Esophagus mucosa (tissue), 1 donor: ENCODE measurements around the gene CDKN2AIPNL. TPM values are rescaled to one million over a fixed set of nuclear protein-coding genes. Genes with fewer than 3 reads are reported as not detected.
A peak's percentile ranks its signal among the peaks of the same experiment; 100 is the strongest.

Experiments
- ATAC-seq: fragments of 200-7000 bp; cut with Tn5 transposase; one replicate; pipeline ENCODE4 v1.9.1; 2020
- total RNA-seq: library from RNA; stranded (reverse); gene quantifications from one replicate; pipeline ENCODE4 v1.2.4, GENCODE V29; 2023
- donor health status: DM: yes; HTN: yes; CAD: no.

The CDKN2AIPNL gene, protein sequence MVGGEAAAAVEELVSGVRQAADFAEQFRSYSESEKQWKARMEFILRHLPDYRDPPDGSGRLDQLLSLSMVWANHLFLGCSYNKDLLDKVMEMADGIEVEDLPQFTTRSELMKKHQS
- 19.4 TPM for total RNA-seq

DNA sequence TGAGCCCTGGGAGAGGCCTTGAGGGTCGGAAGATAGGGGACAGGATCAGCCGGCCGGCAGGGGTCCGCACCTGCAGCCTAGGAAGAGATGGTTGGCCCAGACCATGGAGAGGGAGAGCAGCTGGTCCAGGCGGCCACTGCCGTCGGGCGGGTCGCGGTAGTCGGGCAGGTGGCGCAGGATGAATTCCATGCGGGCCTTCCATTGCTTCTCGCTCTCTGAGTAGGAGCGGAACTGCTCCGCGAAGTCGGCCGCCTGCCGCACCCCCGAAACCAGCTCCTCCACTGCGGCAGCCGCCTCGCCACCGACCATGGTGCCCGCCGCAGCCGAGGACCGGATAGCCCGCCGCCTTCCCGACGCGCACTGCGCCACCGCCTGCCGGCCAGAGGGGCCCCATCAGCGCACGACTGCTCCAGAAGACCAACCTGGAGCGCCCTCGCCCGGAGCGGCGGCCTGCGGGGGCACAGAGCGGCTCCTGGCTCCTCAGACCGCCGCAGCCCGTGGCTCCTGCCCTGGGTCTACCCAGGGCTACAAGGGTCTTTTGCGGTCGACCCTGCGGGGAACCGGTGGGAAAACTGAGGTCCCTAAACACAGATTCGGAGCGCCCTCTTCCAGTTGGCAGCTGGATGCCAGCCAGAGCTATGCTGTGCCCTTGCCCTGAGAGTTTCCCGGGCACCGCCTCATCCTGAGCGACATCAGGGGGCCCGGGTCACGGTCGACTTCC is at the start of gene CDKN2AIPNL:
CDKN2AIPNL (minus strand) TSS at position 336 of the 721 bp plus-strand sequence; CDS start at position 309, 27 bp downstream.
- ATAC-seq = peak; percentile 97

DNA sequence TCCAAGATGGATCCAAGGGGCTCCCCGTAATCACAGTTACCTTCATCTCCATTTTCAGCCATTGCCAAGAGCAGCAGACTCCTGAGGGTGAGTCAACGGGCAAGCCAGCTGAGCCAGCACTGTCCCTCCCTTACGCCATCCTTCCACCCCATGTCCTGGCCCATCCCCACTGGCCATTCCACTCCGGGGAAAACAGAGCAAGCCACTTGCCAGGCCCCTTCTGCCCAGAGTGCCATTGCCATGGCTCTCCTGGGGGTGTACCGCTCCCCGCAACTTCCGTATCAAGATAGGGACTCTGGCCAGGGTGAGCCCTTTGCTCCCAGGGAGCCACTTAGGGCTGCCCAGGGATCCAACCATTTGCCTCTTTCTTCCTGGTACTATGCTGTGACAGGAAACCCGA is 48.9 kb upstream of the CDKN2AIPNL start:
- ATAC-seq = peak; percentile 60

DNA sequence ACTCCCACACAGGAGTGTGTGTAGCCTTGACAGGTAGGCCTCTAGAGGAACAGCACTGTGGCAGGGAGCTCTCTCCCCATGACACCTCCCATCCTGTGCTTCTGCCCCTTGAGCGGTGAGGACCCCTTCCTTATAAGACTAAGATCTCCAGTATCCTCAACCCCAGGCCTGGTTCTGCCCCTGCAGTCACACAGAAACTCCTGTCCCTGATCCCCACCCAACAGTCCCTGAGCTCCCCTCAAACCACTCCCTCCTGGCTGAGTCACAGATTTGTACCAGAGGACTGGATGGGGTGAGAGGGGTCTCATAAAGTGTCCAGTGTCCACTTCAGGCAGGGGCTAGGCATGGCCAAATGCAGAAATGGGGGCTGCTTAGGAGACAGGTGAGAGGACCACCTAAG is 47.8 kb upstream of the CDKN2AIPNL start:
- ATAC-seq = no peak

DNA sequence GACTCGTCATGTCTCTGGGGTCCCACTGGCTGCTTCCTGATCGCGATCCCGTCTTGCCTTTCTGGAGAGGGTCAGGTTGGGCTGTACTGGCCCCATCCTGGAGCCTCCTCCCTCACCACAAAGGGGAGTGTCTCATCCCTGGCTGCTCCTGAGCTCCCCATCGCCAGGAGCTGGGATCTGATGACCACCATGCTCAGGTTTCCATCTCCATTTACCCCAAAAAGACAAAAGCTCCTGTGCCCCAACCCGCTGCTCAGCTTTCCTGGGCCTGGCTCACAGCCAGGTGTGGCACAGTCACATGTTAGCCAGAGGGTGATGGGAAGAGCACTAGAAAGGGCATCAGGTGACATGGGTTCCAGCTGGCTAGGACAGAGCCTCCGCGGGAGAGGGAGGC is 47.3 kb upstream of the CDKN2AIPNL start:
- no peak for ATAC-seq

DNA sequence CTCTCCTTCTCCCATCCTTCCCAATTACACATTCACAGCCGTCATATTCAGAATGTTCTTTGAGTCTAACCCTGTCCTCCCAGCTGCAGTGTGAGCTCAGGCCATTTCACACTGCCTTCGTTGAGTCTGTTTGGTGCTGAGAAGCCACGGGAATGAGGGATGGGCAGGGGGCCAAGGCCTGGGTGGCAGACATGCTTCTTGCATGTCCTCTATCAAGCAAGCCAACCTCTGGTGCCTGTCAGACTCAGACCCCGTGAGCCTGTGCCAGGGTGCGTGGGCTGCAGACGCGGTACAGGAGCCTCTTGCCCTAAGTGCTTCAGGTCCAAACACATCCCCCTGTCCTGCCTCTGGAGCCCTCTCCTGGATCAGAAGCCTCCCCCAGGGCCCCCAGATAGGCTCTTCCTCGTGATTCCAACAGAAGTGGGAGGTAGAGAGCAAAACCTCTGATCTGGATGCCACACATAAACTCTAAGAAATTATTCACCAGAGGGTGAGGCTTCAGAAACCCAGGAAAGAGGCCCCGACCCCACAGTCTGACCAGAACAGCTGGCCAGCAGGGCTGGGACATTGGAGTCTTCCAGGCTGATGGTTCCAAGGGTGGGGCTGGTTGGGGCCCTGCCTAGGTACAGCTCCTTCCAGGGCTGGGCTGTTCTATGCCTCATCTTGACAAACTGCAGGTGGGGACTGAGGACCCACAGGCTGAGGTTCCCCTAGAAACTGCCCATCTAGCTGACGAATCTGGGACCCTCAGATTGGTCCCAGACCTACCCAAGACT is 46.7 kb upstream of the CDKN2AIPNL start:
- no peak for ATAC-seq

DNA sequence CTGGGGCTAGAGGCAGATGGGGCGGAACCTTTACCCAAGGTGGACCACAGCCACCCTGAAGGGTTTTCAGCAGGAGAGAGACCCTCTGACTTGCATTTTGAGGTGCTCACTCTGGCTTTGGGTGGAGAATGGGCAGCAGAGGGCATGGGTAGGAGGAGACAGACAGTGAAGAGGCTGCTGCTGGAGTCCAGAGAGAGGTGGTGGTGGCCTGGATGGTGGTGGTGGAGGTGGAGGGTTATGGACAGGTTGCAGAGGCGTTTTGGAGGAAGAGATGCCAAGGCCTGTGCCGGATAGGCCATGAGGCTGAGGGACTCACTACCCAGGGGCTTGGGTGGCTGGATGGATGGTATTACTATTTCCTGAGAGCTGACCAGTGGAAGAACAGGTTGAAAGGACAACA is 46.1 kb upstream of the CDKN2AIPNL start:
- no peak for ATAC-seq

DNA sequence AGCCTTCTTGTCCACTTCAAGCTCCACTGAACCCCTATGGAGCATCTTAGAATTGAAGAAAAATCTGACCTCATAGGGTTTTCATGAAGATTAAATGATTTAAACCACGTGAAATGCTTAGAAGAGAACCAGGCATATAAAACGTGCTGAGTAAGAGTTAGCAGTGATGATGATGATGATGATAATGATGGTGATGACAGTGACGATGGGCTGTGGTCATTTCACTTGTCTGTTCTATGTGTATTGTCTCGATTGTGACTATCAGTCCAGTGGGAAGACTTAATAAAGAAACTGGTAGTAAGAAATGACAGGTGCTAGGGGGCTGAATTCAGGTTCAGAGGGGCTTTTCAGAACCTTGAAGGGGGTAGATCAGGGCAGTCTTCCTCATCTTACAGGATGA is 45.1 kb upstream of the CDKN2AIPNL start:
- no peak for ATAC-seq

DNA sequence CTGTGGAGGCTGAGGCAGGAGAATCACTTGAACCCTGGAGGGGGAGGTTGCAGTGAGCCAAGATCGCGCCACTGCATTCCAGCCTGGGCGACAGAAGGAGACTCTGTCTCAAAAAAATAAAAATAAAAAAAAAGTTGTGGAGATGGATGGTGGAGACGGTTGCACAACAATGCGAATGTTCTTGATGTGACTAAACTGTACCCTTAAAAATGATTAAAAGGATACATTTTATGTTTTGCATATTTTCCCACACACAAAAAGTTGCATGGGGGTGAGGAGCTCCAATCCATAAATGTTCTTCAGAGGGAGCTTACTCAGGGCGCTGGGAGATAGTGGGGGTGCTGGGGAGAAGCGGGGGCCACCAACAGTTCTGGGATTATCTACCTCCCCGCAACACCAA is 43.8 kb upstream of the CDKN2AIPNL start:
- no peak for ATAC-seq

DNA sequence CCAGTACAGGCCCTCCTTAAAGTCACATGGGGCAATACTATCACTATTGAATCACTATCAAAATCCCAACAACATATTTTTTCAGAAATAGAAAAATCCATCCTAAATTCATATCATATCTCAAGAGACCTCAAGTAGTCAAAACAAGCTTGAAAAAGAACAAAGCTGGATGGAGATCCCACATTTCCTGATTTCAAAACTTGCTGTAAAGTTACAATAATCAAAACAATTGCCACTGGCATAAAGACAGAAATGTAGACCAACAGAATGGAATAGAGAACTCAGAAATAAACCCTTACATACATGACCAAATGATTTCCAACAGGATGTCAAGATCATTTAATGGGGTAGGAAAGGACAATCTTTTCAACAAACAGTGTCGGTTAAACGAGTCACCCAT is 41.3 kb upstream of the CDKN2AIPNL start:
- no peak for ATAC-seq

DNA sequence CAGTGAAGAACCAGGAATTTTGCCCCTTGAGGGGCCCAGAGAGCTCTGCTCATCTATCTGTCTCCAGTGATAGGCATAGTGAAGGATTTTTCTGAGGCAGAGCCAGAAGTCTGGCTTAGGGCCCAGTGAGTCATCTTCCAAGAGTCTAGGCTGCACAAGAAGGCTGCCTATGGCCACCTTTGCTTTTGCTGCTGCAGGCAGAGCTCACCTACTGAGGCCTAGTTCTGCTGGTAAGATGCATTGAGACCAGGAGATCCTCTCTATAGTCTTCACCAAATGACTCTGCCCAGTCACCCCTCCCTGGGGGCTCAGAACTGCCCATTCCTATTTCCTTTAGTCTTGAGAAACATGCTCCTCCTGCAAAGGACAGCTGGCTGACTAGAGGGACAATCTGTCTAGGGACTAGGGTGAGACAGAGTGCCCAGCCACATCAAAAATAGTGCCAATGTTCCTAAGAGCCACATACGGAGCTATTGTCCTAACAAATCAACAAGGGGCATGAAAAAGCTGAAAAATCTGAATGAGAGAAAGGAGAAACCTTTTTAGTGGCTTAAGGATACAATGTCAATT is 40.3 kb upstream of the CDKN2AIPNL start:
- peak; percentile 84 for ATAC-seq

DNA sequence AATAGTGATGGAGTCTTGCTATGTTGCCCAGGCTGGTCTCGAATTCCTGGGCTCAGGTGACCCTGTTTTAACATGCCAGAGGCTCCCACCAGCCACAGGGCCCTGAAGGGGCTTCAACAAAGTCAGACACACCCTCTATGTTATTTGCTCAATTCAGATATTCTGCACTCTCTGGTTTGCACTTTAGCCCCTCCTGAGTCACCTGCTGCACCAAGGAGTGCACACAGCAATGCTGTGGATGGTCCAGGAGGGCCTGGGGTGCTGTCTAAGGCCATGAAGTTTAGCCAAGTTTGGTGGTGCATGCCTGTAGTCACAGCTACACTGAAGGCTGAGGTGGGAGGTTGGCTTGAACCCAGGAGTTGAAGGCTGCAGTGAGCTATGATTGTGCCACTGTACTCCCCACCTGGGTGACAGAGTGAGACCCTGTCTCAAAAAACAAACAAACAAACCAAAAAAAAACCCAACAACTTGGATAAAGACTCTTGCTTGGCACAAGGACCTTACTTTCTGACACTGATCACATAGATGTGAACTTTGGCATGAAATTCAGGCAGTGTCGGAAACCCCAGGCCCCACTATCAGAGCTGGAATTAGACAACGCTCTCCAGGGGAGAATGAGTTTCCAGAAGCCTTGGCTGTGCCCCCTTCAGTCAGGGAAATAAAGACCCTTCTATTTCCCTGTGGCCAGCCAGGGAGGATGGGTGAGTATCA is 39.7 kb upstream of the CDKN2AIPNL start:
- no peak for ATAC-seq

DNA sequence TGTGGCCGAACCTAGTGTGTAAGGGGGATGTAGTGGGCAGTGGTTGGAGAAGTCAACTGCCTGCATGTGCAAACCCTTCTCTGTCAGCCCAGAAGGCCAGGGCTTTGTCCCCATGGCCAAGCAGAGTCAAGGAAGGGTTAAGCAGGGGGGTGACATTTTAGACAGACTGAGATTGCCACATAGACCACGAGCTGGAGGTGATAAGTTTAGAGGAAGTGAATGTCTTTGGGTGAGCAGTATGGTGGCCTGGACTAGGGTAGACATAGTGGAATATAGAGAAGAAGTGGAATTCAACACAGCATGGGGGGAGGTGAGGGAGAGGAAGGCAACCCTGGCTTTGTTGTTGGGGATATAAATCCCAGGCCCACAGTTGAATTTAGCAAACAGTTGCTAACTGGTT is 38.7 kb upstream of the CDKN2AIPNL start:
- ATAC-seq = no peak

DNA sequence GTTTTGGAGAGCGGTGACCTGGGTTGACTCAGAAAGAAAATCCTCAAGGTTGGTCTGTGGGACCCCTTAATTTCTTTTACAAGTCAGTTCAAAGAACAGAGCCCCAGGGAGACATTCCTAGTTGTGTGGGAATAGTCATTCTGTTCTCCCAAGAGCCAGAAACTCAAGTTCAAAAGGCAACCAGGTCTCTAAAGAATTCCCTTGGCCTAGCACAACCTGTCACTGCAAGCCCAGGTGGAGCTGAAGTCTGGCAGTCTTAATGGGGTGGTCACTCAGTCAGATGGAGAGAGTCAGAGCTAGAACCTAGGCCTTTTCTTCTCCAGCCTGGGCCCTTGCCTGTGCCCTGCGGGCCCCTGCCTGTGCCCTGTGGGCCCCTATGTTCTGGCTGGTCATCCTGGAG is 37.5 kb upstream of the CDKN2AIPNL start:
- no peak for ATAC-seq

DNA sequence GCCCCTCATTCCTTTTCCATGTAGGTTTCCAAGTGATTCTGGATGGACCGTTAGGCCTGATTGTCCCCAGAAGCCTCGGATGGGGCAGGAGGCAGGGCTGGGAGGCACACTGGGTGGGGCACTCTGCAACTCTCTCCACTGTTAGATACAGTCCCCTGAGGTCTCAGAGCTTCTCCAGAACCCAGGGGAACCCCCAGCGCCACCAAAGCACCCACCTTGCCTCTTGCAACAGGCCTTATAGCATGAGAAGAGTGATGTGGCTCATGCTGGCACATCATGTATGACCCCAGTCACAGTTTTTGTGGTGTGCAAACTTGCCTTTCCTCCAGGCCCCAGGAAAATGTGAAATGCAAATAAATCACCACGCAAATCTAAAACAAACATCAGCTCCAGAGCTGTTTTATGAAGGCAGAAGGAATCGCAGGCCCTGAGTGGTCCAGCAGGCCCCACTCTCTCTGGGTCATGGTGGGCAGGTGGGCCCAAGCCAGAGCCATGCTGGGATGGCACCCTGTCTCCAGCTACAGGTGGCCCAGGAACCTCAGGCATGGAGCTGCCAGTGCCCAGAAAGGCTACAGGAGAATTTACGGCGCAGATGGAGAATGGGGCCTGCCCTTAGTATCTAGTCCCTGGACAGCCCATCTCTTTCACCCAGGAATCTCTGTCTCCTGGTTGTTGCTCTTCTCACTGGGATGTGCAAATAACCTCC is 36.3 kb upstream of the CDKN2AIPNL start:
- no peak for ATAC-seq

DNA sequence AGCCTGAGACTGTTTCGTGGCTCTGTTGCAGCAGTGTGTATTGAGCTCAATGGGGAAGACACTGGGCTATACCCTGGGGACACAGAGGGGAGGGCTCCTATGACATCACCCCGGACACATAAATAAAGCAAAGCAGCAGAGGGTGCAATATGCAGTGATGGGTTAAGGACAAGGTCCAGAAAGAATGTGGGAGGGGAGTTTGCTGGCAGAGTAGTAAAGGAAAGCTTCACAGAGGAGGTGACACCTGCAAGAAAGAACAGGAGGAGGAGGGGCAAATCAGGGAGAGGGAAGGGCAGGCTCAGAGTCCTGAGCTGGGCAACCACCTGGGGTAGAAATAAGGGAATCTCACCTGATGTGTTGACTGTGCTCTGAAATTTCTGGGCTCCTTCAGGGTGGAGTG is 35.3 kb upstream of the CDKN2AIPNL start:
- no peak for ATAC-seq

DNA sequence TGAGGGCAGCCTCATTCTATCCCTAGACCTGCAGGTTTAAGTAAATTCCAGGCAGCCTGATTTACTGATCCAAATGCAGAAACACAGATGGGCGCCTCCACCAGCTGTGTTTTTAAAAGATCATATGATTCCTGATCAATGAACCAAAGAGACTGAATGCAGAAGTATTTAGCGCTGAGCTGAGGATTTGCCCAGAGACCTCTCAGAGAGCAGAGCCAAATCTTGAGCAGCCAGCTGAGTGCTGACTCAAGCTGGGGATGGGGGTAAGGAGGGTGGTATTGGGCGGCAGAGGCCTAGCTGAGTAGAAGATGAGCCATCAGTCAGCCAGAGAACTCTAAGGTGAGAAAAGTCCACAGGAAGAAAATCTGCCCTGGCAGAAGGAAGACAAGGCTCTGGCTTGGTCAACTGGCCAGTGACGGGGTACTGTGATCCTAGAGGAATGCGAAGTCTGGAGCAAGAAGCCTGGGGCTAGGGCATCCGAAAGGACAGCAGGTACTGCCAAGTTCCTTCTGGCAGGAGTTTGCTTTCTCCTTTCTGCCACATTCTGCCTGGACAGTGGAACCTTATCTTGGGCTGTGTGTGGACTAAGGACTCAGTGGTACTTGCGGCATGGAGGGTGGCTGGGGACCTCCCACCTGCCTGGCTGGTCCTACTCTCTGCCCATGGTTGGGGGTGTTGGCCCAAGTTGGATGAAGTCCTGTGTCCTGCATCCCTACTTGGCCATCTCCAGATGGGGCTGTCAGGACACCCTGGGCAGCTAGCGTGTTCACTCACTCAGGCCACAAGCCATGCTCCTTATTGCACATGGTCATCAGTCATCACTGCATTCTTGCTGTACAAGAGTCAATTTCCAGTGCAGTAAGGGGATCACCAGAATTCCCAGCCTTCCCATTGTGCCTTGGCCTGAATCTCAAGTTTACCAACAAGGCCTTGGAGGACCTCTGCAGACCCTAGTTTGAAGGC is 34.5 kb upstream of the CDKN2AIPNL start:
- no peak for ATAC-seq

DNA sequence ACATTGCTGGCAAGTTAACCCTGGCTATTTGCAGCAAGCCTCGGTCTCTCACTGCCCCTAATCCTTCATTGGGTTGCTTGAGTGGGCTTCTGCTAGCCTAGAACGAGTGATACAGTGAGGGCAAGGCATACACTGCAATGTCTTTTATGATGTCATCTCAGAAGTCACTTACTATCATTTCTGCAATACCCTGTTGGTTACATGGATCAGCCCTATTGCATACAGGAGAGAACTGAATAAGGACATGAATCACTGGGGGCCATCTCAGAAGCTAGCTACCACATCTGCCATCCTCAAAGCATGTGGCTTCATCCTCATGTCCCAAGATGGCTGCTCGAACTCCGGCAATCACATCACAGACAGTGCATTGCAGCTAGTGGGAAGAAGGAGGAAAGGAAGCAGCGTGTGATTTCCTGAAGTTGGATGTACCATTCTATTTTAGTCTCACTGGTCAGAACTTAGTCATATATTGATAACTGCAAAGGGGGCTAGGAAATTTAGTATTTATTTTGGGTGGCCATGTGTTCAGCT is 33.3 kb upstream of the CDKN2AIPNL start:
- ATAC-seq = no peak

DNA sequence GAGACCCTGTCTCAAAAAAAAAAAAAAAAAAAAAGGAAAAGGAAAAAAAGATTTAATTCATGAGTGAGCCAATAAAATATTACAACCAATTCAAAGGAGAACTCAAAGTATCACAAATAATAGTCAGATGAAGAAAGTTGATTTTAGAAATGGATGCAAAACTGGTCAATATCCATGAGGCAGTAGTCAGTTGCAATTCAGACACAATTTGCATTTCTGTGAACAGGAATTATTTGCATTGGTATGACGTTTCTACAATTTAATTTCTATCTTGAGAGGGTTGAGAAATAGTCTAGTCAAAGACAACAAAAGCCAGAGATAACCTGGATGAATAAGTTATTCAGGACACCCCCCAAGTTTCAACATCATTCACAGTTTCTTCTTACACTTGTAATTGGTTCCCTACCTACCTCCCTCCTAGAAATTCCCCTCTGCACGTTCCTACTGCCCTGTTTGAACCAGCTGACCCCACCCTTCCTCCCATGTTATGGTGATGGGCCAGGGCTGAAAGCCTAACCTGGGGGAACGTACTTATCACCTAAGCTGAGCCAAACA is 28.6 kb upstream of the CDKN2AIPNL start:
- no peak for ATAC-seq

DNA sequence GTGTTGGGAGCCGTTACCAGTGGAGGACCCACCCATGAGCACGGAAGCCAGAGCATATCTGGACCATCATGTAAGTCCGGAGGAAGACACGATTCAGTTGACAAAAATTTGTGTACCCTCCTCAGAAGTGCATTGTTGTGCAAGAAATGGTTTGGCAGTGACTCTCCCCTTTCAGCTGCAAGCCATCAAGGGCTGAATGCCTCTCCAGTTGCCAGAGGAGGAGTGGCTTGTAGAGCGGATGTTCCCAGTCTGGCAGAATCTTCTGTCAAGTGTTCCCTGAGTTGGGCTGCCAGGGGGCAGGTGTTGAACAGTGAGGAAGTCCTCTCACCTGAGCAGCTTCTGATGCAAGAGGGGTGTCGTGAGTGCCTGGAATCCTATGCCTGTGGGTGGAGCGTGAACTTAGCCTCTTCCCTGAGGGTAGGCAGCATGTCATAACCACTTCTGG is 27.6 kb upstream of the CDKN2AIPNL start:
- ATAC-seq = peak; percentile 79

DNA sequence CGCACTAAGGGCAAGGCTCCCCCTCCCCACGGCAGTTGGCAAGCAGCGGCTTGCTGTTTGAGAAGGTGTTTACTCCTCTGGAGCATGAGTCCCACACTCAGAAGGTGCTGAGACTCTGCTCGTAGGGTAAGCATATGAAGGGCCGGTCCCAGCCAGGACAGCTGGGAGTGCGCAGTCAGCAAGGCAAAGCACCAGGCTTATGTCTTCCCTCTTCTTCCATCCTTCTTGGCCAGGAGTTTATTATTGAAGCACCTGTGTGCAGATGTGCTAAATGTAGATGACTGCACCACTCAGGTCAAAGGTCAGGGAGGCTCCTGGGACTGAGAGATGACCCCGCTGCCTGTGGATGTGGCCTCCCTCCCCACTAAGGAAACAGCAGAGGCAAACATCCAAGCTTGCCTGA is 27.0 kb upstream of the CDKN2AIPNL start:
- no peak for ATAC-seq
